HCT116 (cell line): ENCODE results near the gene DDX10. TPM values are rescaled to one million over a fixed set of nuclear protein-coding genes. Genes with fewer than 3 reads are reported as not detected.

Experiments used
- ATAC-seq: fragments of 200-7000 bp; cut with Tn5 transposase; 2 replicates; pipeline ENCODE4 v1.9.1; 2020; ENCODE audit warnings: mild to moderate bottlenecking, moderate library complexity
- BruUV-seq: library from RNA; stranded (reverse); fragments of 400-500 nt; replicated peaks from 2 replicates; lab custom pipeline; 2021; lab: Mats Ljungman, UMichigan
- CTCF ChIA-PET: fragments of 300-600 bp; sonication (Branson Sonifier 250); formaldehyde crosslinking; loops from one replicate; lab custom pipeline; 2021; ENCODE audit warnings: antibody characterized with exemption; lab: Charles Lee
- POLR2A ChIA-PET: fragments of 300-600, 350-600 bp; sonication (Branson Sonifier 250); formaldehyde crosslinking; loops from one replicate; lab custom pipeline; 2021; ENCODE audit warnings: antibody characterized with exemption; lab: Charles Lee
- RAD21 ChIA-PET, 2 experiments: fragments of 300-600 bp; sonication (Branson Sonifier 250); formaldehyde crosslinking; loops; one replicate each; lab custom pipeline; 2023; ENCODE audit warnings: low total read pairs in 2 of 2; ENCODE audit not compliant: uncharacterized antibody in 2 of 2, unreplicated experiment in 2 of 2, low non-redundant PET in 1 of 2; lab: Charles Lee
- DNase-seq: peaks from one replicate; pipeline ENCODE4 v3.0.0-alpha.2; 2010; ENCODE audit warnings: low read depth, low spot score
- H2AFZ ChIP-seq: fragments of 200-600 bp; shearing (Covaris generic), sonication (generic); 2 replicates; pipeline ENCODE4 v1.6.1; 2017; ENCODE audit warnings: low read depth, mixed run types, mixed read lengths, antibody characterized with exemption, low read length; ENCODE audit not compliant: poor library complexity, severe bottlenecking
- H3K27ac ChIP-seq: 2 replicates; pipeline ENCODE4 v1.5.1; 2012; ENCODE audit warnings: low read depth, low read length
- H3K27me3 ChIP-seq: fragments of 200-600 bp; sonication (generic); 2 replicates; pipeline ENCODE4 v1.6.1; 2016; ENCODE audit warnings: mixed run types, low read length, mixed read lengths; ENCODE audit not compliant: insufficient read depth
- H3K36me3 ChIP-seq, 2 experiments: fragments of 200-500 bp in 1 of 2; fragments of 200-600 bp in 1 of 2; sonication (Bioruptor generic) in 1 of 2; sonication (generic) in 1 of 2; 2 replicates each; pipeline versions ENCODE4 v1.5.1 to v1.6.1; 2014 to 2016; ENCODE audit warnings: low read length in 2 of 2, inconsistent platforms in 1 of 2, mixed read lengths in 1 of 2, mixed run types in 1 of 2; ENCODE audit not compliant: insufficient read depth in 2 of 2, control insufficient read depth in 1 of 2
- H3K4me1 ChIP-seq, 2 experiments: fragments of 200-600 bp in 1 of 2; sonication (generic) in 1 of 2; 2 replicates each; pipeline versions ENCODE4 v1.5.1 to v1.6.1; 2012 to 2017; ENCODE audit warnings: low read length in 2 of 2, inconsistent platforms in 1 of 2, mild to moderate bottlenecking in 1 of 2, mixed read lengths in 1 of 2, mixed run types in 1 of 2, moderate library complexity in 1 of 2; ENCODE audit not compliant: insufficient read depth in 2 of 2, control insufficient read depth in 1 of 2
- H3K4me2 ChIP-seq: fragments of 200-600 bp; sonication (generic); 2 replicates; pipeline ENCODE4 v1.6.1; 2017; ENCODE audit warnings: mixed run types, low read length, mixed read lengths
- H3K4me3 ChIP-seq, 2 experiments: fragments of 200-600 bp in 1 of 2; sonication (generic) in 1 of 2; replicated peaks in 1 of 2; 2 replicates each; pipeline ENCODE4 v1.5.1; 2011 to 2016; ENCODE audit warnings: low read length in 2 of 2, control low read depth in 1 of 2, low read depth in 1 of 2, mild to moderate bottlenecking in 1 of 2, mixed read lengths in 1 of 2, mixed run types in 1 of 2
- H3K79me2 ChIP-seq: fragments of 200-600 bp; sonication (generic); 2 replicates; pipeline ENCODE4 v1.6.1; 2017; ENCODE audit warnings: mild to moderate bottlenecking, mixed run types, low read length, moderate library complexity, mixed read lengths; ENCODE audit not compliant: insufficient read depth
- H3K9ac ChIP-seq: fragments of 200-600 bp; sonication (generic); 2 replicates; pipeline ENCODE4 v1.6.1; 2016; ENCODE audit warnings: low read length, mixed read lengths
- H3K9me2 ChIP-seq: fragments of 200-600 bp; sonication (generic), shearing (Covaris generic); 2 replicates; pipeline ENCODE4 v1.6.1; 2017; ENCODE audit warnings: mixed run types, mild to moderate bottlenecking, moderate library complexity; ENCODE audit not compliant: insufficient read depth
- H3K9me3 ChIP-seq, 2 experiments: fragments of 200-500 bp in 1 of 2; fragments of 200-600 bp in 1 of 2; sonication (Bioruptor generic) in 1 of 2; sonication (generic) in 1 of 2; 2 replicates each; pipeline ENCODE4 v1.6.1; 2014 to 2017; ENCODE audit warnings: low read length in 2 of 2, mixed read lengths in 2 of 2, inconsistent platforms in 1 of 2, low read depth in 1 of 2, mild to moderate bottlenecking in 1 of 2, mixed run types in 1 of 2, moderate library complexity in 1 of 2; ENCODE audit not compliant: control insufficient read depth in 1 of 2, insufficient read depth in 1 of 2
- H4K20me1 ChIP-seq: fragments of 200-600 bp; sonication (generic), shearing (Covaris generic); 2 replicates; pipeline ENCODE4 v1.6.1; 2017; ENCODE audit warnings: mixed run types, mild to moderate bottlenecking, moderate library complexity; ENCODE audit not compliant: insufficient read depth
- ATF3 ChIP-seq: IDR thresholded peaks from 2 replicates; pipeline ENCODE4 v1.6.1; 2012
- CBX3 ChIP-seq: IDR thresholded peaks from 2 replicates; pipeline ENCODE4 v1.6.1; 2012; ENCODE audit warnings: low read depth
- CEBPB ChIP-seq: IDR thresholded peaks from 2 replicates; pipeline ENCODE4 v1.6.1; 2012; ENCODE audit warnings: low read depth
- CTCF ChIP-seq, 3 experiments: fragments of 200-600 bp in 1 of 3; sonication (generic) in 1 of 3; IDR thresholded peaks in 2 of 3; conservative IDR thresholded peaks in 1 of 3; 2 replicates each; pipeline ENCODE4 v1.5.1; 2012 to 2017; ENCODE audit warnings: low read depth in 2 of 3, low read length in 2 of 3, antibody characterized with exemption in 1 of 3, borderline replicate concordance in 1 of 3, control low read depth in 1 of 3, mild to moderate bottlenecking in 1 of 3, mixed read lengths in 1 of 3, mixed run types in 1 of 3, moderate library complexity in 1 of 3; ENCODE audit not compliant: insufficient read depth in 1 of 3
- EGR1 ChIP-seq: IDR thresholded peaks from 2 replicates; pipeline ENCODE4 v1.6.1; 2012; ENCODE audit warnings: low read depth
- ELF1 ChIP-seq: IDR thresholded peaks from 2 replicates; pipeline ENCODE4 v1.6.1; 2012; ENCODE audit warnings: low read depth, borderline replicate concordance
- EZH2 ChIP-seq: fragments of 200-600 bp; sonication (generic); IDR thresholded peaks from 2 replicates; pipeline ENCODE4 v1.6.1; 2017; ENCODE audit warnings: antibody characterized with exemption, mixed run types
- EZH2phosphoT487 ChIP-seq: fragments of 200-600 bp; IDR thresholded peaks from 2 replicates; pipeline ENCODE4 v1.6.1; 2018; ENCODE audit warnings: antibody characterized with exemption, borderline replicate concordance
- FOSL1 ChIP-seq: IDR thresholded peaks from 2 replicates; pipeline ENCODE4 v1.6.1; 2012; ENCODE audit warnings: low read depth
- JUND ChIP-seq: IDR thresholded peaks from 2 replicates; pipeline ENCODE4 v1.6.1; 2012
- POLR2A ChIP-seq: IDR thresholded peaks from 2 replicates; pipeline ENCODE4 v1.7.0; 2011; ENCODE audit warnings: borderline replicate concordance; ENCODE audit not compliant: insufficient read depth, insufficient read length; ENCODE audit errors: extremely low read depth
- POLR2AphosphoS5 ChIP-seq: IDR thresholded peaks from 2 replicates; pipeline ENCODE4 v1.6.1; 2011; ENCODE audit warnings: mild to moderate bottlenecking, low read depth, low read length, moderate library complexity
- RAD21 ChIP-seq: IDR thresholded peaks from 2 replicates; pipeline ENCODE4 v1.6.1; 2012; ENCODE audit warnings: low read depth, mild to moderate bottlenecking
- SP1 ChIP-seq: IDR thresholded peaks from 2 replicates; pipeline ENCODE4 v1.6.1; 2012; ENCODE audit warnings: low read depth
- SRF ChIP-seq: IDR thresholded peaks from 2 replicates; pipeline ENCODE4 v1.6.1; 2012; ENCODE audit warnings: low read depth
- TCF7L2 ChIP-seq: IDR thresholded peaks from 2 replicates; pipeline ENCODE4 v1.7.0; 2011; ENCODE audit warnings: borderline replicate concordance, inconsistent platforms; ENCODE audit not compliant: insufficient read depth, insufficient read length; ENCODE audit errors: extremely low read depth
- ZNF274 ChIP-seq: fragments of 200-500 bp; sonication (Bioruptor generic); IDR thresholded peaks from 2 replicates; pipeline ENCODE4 v1.6.1; 2014; ENCODE audit warnings: mild to moderate bottlenecking, low read depth, low read length, inconsistent platforms
- intact Hi-C: fragments of 100-400 bp; cut with micrococcal nuclease; formaldehyde crosslinking; loops from 2 replicates; pipeline ENCODE4 v1.10.0; 2022
- total RNA-seq: library from RNA; stranded (reverse); gene quantifications from one replicate; pipeline ENCODE4 v1.2.1, GENCODE V29; 2021; ENCODE audit not compliant: unreplicated experiment
- TF ChIP-seq, protein P1 (sequence below): IDR thresholded peaks from 2 replicates; pipeline ENCODE4 v1.6.1; 2012
- TF ChIP-seq, protein P2 (sequence below): IDR thresholded peaks from 2 replicates; pipeline ENCODE4 v1.6.1; 2012; ENCODE audit warnings: low read depth
- TF ChIP-seq, protein P3 (sequence below): IDR thresholded peaks from 2 replicates; pipeline ENCODE4 v1.6.1; 2011; ENCODE audit warnings: mild to moderate bottlenecking, low read length, moderate library complexity; ENCODE audit not compliant: insufficient replicate concordance; ENCODE audit errors: extremely low read depth

Gene DDX10
- total RNA-seq, 1 experiment from 2014 or later, result 66.5 TPM

GRCh38 chr11:108768370-108768769 lies 103.5 kb downstream of the DDX10 start:
- TF ChIP-seq CBX3, result no peak
- TF ChIP-seq JUND, result no peak
- no peak for TF ChIP-seq FOSL1
- no peak for TF ChIP-seq RAD21
- TF ChIP-seq POLR2A, result no peak
- no peak for TF ChIP-seq CTCF (IDR thresholded peaks at IDR 0.05 in 2 of 3, conservative IDR thresholded peaks at IDR 0.05 in 1 of 3; ENCODE audit: borderline replicate concordance in 1 of 3, insufficient read depth in 1 of 3, low read depth in 2 of 3, low read length in 2 of 3)
- TF ChIP-seq, protein P1, sequence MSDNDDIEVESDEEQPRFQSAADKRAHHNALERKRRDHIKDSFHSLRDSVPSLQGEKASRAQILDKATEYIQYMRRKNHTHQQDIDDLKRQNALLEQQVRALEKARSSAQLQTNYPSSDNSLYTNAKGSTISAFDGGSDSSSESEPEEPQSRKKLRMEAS, result no peak
- no peak for TF ChIP-seq ELF1
- no peak for TF ChIP-seq EGR1
- no peak for TF ChIP-seq CEBPB
- no peak for TF ChIP-seq EZH2
- TF ChIP-seq TCF7L2, result no peak
- TF ChIP-seq POLR2AphosphoS5, result no peak
- no peak for TF ChIP-seq SRF
- TF ChIP-seq SP1, result no peak
- TF ChIP-seq, protein P2, sequence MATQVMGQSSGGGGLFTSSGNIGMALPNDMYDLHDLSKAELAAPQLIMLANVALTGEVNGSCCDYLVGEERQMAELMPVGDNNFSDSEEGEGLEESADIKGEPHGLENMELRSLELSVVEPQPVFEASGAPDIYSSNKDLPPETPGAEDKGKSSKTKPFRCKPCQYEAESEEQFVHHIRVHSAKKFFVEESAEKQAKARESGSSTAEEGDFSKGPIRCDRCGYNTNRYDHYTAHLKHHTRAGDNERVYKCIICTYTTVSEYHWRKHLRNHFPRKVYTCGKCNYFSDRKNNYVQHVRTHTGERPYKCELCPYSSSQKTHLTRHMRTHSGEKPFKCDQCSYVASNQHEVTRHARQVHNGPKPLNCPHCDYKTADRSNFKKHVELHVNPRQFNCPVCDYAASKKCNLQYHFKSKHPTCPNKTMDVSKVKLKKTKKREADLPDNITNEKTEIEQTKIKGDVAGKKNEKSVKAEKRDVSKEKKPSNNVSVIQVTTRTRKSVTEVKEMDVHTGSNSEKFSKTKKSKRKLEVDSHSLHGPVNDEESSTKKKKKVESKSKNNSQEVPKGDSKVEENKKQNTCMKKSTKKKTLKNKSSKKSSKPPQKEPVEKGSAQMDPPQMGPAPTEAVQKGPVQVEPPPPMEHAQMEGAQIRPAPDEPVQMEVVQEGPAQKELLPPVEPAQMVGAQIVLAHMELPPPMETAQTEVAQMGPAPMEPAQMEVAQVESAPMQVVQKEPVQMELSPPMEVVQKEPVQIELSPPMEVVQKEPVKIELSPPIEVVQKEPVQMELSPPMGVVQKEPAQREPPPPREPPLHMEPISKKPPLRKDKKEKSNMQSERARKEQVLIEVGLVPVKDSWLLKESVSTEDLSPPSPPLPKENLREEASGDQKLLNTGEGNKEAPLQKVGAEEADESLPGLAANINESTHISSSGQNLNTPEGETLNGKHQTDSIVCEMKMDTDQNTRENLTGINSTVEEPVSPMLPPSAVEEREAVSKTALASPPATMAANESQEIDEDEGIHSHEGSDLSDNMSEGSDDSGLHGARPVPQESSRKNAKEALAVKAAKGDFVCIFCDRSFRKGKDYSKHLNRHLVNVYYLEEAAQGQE, result no peak
- TF ChIP-seq ATF3, result no peak
- no peak for TF ChIP-seq ZNF274
- TF ChIP-seq, protein P3, sequence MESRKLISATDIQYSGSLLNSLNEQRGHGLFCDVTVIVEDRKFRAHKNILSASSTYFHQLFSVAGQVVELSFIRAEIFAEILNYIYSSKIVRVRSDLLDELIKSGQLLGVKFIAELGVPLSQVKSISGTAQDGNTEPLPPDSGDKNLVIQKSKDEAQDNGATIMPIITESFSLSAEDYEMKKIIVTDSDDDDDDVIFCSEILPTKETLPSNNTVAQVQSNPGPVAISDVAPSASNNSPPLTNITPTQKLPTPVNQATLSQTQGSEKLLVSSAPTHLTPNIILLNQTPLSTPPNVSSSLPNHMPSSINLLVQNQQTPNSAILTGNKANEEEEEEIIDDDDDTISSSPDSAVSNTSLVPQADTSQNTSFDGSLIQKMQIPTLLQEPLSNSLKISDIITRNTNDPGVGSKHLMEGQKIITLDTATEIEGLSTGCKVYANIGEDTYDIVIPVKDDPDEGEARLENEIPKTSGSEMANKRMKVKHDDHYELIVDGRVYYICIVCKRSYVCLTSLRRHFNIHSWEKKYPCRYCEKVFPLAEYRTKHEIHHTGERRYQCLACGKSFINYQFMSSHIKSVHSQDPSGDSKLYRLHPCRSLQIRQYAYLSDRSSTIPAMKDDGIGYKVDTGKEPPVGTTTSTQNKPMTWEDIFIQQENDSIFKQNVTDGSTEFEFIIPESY, result no peak
- no peak for TF ChIP-seq EZH2phosphoT487
- Histone ChIP-seq H3K4me2 (no peak overlapping the region), H3K27me3 (no peaks in the 10 kb centered on the region), H3K9me2 (no peaks in the 10 kb centered on the region), H3K27ac (no peak overlapping the region), H2AFZ (no peak overlapping the region), H3K4me3 (no peak overlapping the region), H3K9me3 (no peaks in the 10 kb centered on the region), H3K4me1 (no peaks in the 10 kb centered on the region), H3K79me2 (peaks cover 74% of the 10 kb centered on the region), H3K36me3 (no peaks in the 10 kb centered on the region), H3K9ac (no peak overlapping the region), H4K20me1 (peaks cover 5% of the 10 kb centered on the region; the same call in 1 of the 2 replicates)
- ATAC-seq (no peak), DNase-seq (no peak)
- ChIA-PET POLR2A (no interaction called here), CTCF (no interaction called here), RAD21 (no interaction called here)
- intact Hi-C loops, result no loop called here
- BruUV-seq, result no TSS peak
